Melanocyte of skin (primary cell): Measurements from ENCODE around the gene RGMB. TPM values are rescaled to one million over a fixed set of nuclear protein-coding genes. Genes with fewer than 3 reads are reported as not detected.

Source experiments
- total RNA-seq, 2 donors: library from RNA; depleted of rRNA; stranded (reverse); fragments of >200 nt; gene quantifications; 2 replicates each; pipeline ENCODE4 v1.2.3, GENCODE V29; 2012

Gene RGMB, protein sequence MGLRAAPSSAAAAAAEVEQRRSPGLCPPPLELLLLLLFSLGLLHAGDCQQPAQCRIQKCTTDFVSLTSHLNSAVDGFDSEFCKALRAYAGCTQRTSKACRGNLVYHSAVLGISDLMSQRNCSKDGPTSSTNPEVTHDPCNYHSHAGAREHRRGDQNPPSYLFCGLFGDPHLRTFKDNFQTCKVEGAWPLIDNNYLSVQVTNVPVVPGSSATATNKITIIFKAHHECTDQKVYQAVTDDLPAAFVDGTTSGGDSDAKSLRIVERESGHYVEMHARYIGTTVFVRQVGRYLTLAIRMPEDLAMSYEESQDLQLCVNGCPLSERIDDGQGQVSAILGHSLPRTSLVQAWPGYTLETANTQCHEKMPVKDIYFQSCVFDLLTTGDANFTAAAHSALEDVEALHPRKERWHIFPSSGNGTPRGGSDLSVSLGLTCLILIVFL
- total RNA-seq = 10 to 100 TPM; 24.0 to 50.2 TPM

DNA sequence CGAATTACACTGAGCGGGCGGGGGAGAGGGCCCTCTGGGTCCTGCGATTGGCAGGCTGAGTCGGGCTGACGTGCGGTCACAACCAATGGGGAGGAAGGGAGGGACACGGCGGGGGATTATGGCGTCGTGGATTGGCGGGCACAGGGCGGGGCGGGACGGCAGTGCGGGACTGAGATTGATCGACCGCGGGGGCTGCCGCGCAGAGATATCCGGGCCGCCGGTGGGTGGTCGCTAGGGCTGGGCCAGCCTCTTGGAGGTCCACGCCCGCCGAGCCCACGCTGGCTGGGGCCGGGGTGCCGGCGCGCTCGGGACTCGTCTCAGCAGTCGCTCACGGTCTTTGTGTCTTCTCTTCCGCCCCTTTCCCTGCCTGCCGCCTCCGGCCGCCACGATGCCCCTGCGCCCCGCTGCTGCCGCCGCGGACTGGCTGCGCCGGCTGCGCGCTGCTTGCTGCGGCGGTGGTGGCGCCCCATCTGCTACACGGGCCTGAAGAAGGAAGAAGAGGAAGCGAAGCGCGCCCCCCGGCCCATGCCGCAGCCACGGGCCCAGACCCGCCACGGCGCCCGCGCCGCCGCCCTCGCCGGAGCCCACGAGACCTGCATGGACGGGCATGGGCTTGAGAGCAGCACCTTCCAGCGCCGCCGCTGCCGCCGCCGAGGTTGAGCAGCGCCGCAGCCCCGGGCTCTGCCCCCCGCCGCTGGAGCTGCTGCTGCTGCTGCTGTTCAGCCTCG, at the start of gene RGMB:
Gene RGMB, plus strand, starts transcription at position 200 of the 728 bp plus-strand sequence. Its CDS starts 408 bp downstream, at position 608.

Other genes with a start within 250 kb of the RGMB start
- 10 to 100 TPM; 84.0 to 85.9 TPM for gene CHD1, start 155.3 kb downstream of the RGMB start, total RNA-seq